G401 (cell line): ENCODE measurements around the gene SDC1. TPM values are rescaled to one million over a fixed set of nuclear protein-coding genes. Genes with fewer than 3 reads are reported as not detected.

Experiments
- DNase-seq: peaks from one replicate; pipeline ENCODE4 v3.0.0-alpha.2; 2015; ENCODE audit warnings: low spot score
- in situ Hi-C: cut with HindIII; loops from 2 replicates; pipeline ENCODE4 v1.10.0; 2016; ENCODE audit warnings: low sequenced_read_pairs, mixed read lengths
- total RNA-seq: library from RNA; depleted of rRNA; stranded (reverse); fragments of >200 nt; shearing (Covaris generic); gene quantifications from 2 replicates; pipeline ENCODE4 v1.2.3, GENCODE V29; 2014

Gene SDC1
- total RNA-seq, 1 experiment from 2014 or later = 45.5 TPM

- DNase-seq = no peak
- in situ Hi-C loops = no loop called here
Observed at GRCh38 chr2:20177556-20178248, 47.2 kb downstream of the SDC1 start.

DNA sequence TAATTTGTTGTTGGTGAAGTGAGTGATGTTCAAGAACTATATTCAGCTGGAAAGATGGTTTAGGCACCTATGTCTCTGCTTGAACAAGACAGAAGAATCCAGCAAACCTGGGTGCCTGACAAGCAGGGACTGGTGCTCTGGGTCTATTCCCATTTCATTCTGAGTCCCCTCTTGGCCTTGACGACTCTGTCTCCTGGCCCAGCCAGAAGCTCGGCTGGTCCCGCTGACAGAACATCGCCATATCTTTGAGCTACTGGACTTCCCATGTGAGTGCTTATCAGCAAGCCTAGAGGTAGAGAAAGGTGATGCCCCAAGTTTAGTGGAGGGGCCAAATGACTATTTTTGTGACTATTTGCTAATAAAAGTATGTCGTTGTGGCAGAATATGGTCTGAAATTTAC lies 48.2 kb downstream of the SDC1 start:
- in situ Hi-C loops = no loop called here
- DNase-seq = no peak

DNA sequence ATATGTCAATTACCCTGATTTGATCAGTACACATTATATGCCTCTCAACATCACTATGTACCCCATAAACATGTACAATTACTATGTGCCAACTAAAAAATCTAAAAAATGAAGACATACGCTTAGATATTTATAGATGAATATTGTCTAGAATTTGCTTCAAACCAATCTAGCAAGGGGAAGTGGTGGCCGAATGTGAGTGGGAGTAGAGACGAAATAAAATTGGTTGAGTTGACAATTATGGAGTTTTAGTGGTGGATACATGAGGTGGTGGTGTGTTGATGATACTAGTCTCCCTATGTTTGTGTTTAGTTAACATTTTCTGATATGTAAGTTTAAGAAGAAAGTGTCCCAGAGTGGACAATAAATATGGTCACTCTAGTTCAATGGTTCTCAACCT lies 49.0 kb downstream of the SDC1 start:
- in situ Hi-C loops = no loop called here
- DNase-seq = no peak

GRCh38 chr2:20175267-20175666 lies 49.7 kb downstream of the SDC1 start:
- no peak for DNase-seq
- in situ Hi-C loops = no loop called here

GRCh38 chr2:20174410-20174809 lies 50.5 kb downstream of the SDC1 start:
- DNase-seq = no peak
- in situ Hi-C loops = no loop called here

GRCh38 chr2:20173496-20174402 lies 51.2 kb downstream of the SDC1 start:
- in situ Hi-C loops = no loop called here
- no peak for DNase-seq

DNA sequence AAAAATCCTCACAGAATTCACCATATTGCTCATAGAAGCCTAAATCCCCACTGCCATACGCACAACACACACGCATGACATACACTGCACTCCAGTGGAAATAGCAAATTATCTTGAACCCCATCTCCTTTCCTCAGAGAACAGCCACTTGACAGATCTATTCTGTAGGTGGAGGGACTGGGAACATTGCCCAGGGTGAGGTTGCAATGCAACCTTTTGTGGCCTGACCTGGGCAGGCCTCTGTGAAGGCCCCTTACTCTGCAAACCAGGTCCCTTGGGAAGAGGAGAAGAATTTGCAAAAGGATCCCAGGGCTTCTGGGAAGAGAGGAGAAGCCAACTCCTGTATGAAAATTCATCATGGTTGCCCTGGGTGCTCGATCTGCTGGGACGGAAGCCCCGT lies 51.9 kb downstream of the SDC1 start:
- no peak for DNase-seq
- in situ Hi-C loops = no loop called here

GRCh38 chr2:20172273-20173055 lies 52.5 kb downstream of the SDC1 start:
- in situ Hi-C loops = no loop called here
- no peak for DNase-seq

GRCh38 chr2:20171445-20171977 lies 53.4 kb downstream of the SDC1 start:
- DNase-seq = no peak
- in situ Hi-C loops = no loop called here

DNA sequence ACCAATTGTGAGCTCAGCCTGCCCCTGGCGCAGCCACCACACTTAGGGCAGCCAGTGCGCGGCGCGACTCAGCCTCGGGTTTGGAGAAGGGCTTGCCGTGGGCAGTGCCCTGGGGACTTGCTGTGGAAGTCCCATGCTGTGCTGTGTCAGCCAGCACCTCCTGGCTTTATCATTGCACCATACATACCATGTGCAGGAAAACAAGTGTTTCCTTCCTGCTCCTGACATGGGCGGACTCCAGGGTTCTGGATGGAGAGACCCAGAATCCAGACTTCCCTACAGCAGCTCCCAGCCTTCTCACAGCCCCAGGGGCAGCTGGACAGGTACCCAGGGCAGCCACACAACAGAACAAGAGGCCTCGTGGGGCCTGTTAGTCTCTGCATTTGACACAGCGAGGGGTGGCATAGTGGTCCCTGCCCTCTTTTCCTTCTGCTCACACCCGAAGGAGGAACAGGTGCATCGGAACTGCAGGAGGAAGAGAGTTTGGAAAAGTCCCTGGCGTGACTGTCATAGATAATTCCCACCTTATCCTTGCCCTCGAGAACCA lies 54.2 kb downstream of the SDC1 start:
- in situ Hi-C loops = no loop called here
- no peak for DNase-seq

DNA sequence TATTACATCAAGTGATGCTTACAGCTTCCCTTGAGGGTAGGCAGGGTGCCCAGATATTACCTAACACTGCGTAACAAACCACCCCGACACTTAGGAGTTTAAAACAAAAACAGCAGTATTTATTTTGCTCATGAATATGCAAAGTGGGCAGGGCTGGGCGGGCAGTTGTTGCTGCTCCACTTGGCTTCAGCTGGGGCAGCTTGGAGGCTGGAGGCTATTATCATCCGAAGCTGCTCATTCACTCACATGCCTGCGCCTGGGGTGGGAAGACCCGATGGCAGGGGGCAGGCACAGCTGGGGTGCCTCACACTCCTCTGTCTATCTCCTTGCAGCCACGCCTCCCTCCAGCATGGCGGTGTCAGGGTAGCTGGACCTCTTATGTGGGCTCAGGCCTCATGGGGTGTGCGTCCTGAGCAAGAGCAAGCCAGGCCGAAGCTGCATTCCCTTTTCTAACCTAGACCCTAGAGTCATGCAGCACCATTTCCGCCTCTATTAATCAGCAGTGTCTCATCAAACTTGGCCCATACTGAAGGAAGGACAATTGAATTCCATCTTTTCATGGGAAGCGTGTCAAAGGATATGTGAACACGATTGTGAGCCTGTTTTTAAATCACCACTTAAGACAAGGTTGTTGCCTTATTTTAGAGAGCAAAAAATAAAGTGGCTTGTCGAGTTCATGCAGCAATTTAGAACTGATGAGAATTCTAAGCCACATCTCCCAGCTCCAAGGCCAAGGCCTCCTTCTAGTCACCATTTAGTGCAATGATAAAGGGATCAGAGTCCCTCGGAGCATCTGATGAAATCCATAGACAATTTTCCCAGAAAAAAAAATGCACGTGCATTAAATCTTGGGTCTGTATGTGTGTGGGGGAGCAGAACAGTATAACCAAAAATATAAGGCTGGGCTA lies 54.9 kb downstream of the SDC1 start:
- no peak for DNase-seq
- in situ Hi-C loops = no loop called here

GRCh38 chr2:20168727-20169696 lies 55.9 kb downstream of the SDC1 start:
- in situ Hi-C loops = no loop called here
- DNase-seq = no peak

- in situ Hi-C loops = no loop called here
- no peak for DNase-seq
Observed at GRCh38 chr2:20168048-20168726, 56.7 kb downstream of the SDC1 start.

- in situ Hi-C loops = no loop called here
- no peak for DNase-seq
Observed at GRCh38 chr2:20167356-20167755, 57.6 kb downstream of the SDC1 start.

GRCh38 chr2:20165677-20166509 lies 59.0 kb downstream of the SDC1 start:
- in situ Hi-C loops = no loop called here
- no peak for DNase-seq
